Tibial artery (tissue), 4 donors: ENCODE data around the gene AVL9.

Experiments used
- DNase-seq, 2 donors: peaks; one replicate each; pipeline ENCODE4 v3.0.0-alpha.2; 2019
- H3K27ac ChIP-seq, 2 donors: fragments of 200-600 bp; sonication (generic) in 1 of 2; 1 replicate in 1 of 2; 2 replicates in 1 of 2; pipeline ENCODE4 v1.5.1; 2018 to 2019; ENCODE audit warnings: mild to moderate bottlenecking in 1 of 2
- H3K27me3 ChIP-seq, 2 donors: fragments of 200-600 bp; sonication (generic) in 1 of 2; one replicate each; pipeline versions ENCODE4 v1.5.1 to v1.6.0; 2016 to 2019
- H3K36me3 ChIP-seq, 3 donors: fragments of 200-600 bp; sonication (generic) in 2 of 3; one replicate each; pipeline ENCODE4 v1.5.1; 2016 to 2019; ENCODE audit warnings: mild to moderate bottlenecking in 2 of 3
- H3K4me1 ChIP-seq, 4 donors: fragments of 200-600 bp; sonication (generic) in 2 of 4; 1 replicate in 3 of 4; 2 replicates in 1 of 4; pipeline ENCODE4 v1.5.1; 2016 to 2019
- H3K4me3 ChIP-seq, 2 donors: fragments of 200-600 bp; sonication (generic) in 1 of 2; 1 replicate in 1 of 2; 2 replicates in 1 of 2; pipeline ENCODE4 v1.5.1; 2018 to 2019; ENCODE audit warnings: mild to moderate bottlenecking in 2 of 2
- H3K9me3 ChIP-seq, 3 donors: fragments of 200-600 bp; sonication (generic) in 1 of 3; one replicate each; pipeline ENCODE4 v1.5.1; 2016 to 2019
- CTCF ChIP-seq, 2 experiments: fragments of 200-600 bp in 1 of 2; fragments of 450-650 bp in 1 of 2; IDR thresholded peaks; one replicate each; pipeline ENCODE4 v1.5.1; 2017 to 2019; ENCODE audit warnings: antibody characterized with exemption in 2 of 2, mild to moderate bottlenecking in 1 of 2, moderate library complexity in 1 of 2
- intact Hi-C: fragments of 100-400 bp; cut with DNase I; formaldehyde crosslinking; loops from one replicate; pipeline ENCODE4 v1.15.0; 2023; ENCODE audit warnings: low total_unique reads

Gene AVL9

GRCh38 chr7:32474008-32474407 lies 21.3 kb upstream of the AVL9 start:
- no peaks in the 10 kb centered on the region for H3K27me3 ChIP-seq
- intact Hi-C loops = no loop called here
- H3K9me3 ChIP-seq = no peaks in the 10 kb centered on the region
- TF ChIP-seq CTCF (IDR thresholded peaks at IDR 0.05) = no peak
- H3K27ac ChIP-seq = peak overlapping the region in 1 of 2 donors; percentile 28
- no peak overlapping the region for H3K4me3 ChIP-seq
- peaks cover 0 to 12% (median 4%) of the 10 kb centered on the region in 4 donors for H3K4me1 ChIP-seq
- H3K36me3 ChIP-seq = no peaks in the 10 kb centered on the region
- DNase-seq = no peak

- Histone ChIP-seq H3K9me3 (no peaks in the 10 kb centered on the region), H3K27me3 (no peaks in the 10 kb centered on the region), H3K27ac (no peak overlapping the region), H3K4me1 (peaks cover 0 to 12% (median 4%) of the 10 kb centered on the region in 4 donors), H3K36me3 (no peaks in the 10 kb centered on the region), H3K4me3 (no peak overlapping the region)
- intact Hi-C loops = loop anchor here (5.0 kb wide), 1 partner anchor 270 kb away; no protein-coding TSS in a partner anchor
- DNase-seq = no peak
- no peak for TF ChIP-seq CTCF (IDR thresholded peaks at IDR 0.05)
Observed at GRCh38 chr7:32476816-32477648, 18.3 kb upstream of the AVL9 start.

- Histone ChIP-seq H3K9me3 (no peaks in the 10 kb centered on the region), H3K36me3 (no peaks in the 10 kb centered on the region), H3K4me1 (peaks cover 0 to 12% (median 4%) of the 10 kb centered on the region in 4 donors), H3K4me3 (no peak overlapping the region), H3K27ac (no peak overlapping the region), H3K27me3 (no peaks in the 10 kb centered on the region)
- DNase-seq = no peak
- no peak for TF ChIP-seq CTCF (IDR thresholded peaks at IDR 0.05)
- intact Hi-C loops = loop anchor here (5.0 kb wide), 1 partner anchor 270 kb away; no protein-coding TSS in a partner anchor
Observed at GRCh38 chr7:32477649-32477980, 17.7 kb upstream of the AVL9 start.

DNA sequence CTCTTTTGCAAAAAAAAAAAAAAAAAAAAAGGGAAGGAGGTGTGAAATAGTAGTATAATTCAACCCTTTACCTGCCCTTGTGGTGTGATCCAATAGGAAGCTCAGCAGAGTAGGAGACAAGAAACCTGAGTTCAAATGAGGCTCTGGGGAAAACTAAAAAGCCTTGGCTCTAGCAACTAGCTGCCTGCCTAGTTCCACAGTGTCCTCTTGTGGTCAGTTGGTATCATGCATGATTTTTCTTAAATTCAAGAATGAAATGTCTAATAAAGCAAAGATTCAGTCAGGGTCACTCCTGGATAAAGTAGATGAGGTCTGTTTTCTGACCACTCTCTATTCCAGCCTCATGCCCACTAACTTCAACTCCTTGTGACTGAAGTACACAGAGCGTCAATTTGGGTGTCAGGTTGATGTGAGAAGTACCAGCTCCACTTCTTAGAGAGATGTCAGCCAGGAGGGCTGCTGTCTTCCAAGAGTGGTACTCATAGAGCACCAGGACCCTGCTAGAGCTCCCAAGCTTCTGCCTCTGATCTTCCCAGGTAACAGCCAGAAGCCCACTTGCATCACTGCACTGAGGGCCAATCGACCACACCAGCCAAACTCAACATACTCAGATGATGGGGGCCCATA lies 15.6 kb upstream of the AVL9 start:
- peak; percentile 58 to 64 for TF ChIP-seq CTCF (IDR thresholded peaks at IDR 0.05)
- no peak for DNase-seq
- H3K4me3 ChIP-seq = no peak overlapping the region
- H3K36me3 ChIP-seq = peaks cover 0 to 2% (median 0%) of the 10 kb centered on the region in 3 donors
- no peak overlapping the region for H3K27ac ChIP-seq
- intact Hi-C loops = loop anchor here (5.0 kb wide), 1 partner anchor 272 kb away; no protein-coding TSS in a partner anchor
- no peaks in the 10 kb centered on the region for H3K27me3 ChIP-seq
- no peaks in the 10 kb centered on the region for H3K9me3 ChIP-seq
- H3K4me1 ChIP-seq = peaks cover 0 to 8% (median 2%) of the 10 kb centered on the region in 4 donors

GRCh38 chr7:32481176-32481575 lies 14.1 kb upstream of the AVL9 start:
- Histone ChIP-seq H3K27ac (no peak overlapping the region), H3K27me3 (no peaks in the 10 kb centered on the region), H3K4me3 (no peak overlapping the region), H3K9me3 (no peaks in the 10 kb centered on the region), H3K4me1 (no peaks in the 10 kb centered on the region), H3K36me3 (peaks cover 0 to 17% (median 0%) of the 10 kb centered on the region in 3 donors)
- TF ChIP-seq CTCF (IDR thresholded peaks at IDR 0.05) = no peak
- intact Hi-C loops = no loop called here
- no peak for DNase-seq
